Measurements from ENCODE around the gene WWOX.

Gene WWOX

DNA sequence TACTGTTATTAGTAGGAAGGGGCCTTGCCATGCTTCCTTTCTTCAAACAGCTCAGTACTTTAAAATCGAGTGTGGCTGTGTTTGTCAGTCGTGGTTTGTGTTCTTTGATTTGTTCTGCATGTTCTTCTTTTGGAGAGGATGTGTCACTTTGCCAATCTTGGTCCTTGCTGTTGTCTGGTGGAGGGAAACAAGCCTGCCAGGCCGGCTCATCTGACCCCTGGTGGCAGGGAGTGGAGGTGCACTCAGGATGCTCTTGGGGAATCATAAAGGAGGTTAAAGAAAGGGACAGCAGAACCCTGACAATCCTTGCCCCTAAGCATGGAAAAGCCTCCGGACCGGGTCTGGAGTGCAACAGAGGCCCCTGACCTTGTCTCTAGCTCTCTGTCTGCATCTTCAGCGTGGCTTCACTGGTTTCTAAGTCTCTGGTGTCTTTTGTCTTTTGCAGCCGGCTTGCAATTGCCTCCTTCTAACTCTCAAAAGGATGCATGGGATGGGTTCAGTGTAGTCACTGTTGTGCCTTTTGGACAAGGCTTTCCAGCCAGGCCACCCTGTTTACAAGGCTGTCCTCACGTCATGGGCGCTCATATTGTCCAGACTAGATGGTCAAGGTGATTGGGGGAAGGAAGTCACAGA lies 135.8 kb downstream of the WWOX start:
- DNase-seq, result peak; percentile 5 to 29

DNA sequence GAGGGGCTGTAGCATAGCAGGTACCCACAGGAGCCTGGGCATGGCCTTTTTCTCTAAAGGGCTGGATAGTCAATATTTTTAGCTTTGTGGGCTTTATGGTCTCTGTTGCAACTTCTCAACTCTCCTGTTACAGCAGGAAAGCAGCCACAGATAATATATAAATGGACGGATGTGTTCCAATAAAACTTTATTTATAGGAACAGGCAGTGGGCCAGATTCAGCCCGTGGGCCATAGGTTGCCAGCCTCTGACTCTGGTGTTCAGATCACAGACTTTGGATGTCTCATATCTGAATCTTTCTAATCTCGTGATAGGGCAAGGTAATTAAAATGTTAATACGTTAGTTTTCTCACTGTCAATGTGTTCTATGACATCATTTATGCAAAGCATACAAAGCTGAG lies 136.4 kb downstream of the WWOX start:
- DNase-seq, result no peak

DNA sequence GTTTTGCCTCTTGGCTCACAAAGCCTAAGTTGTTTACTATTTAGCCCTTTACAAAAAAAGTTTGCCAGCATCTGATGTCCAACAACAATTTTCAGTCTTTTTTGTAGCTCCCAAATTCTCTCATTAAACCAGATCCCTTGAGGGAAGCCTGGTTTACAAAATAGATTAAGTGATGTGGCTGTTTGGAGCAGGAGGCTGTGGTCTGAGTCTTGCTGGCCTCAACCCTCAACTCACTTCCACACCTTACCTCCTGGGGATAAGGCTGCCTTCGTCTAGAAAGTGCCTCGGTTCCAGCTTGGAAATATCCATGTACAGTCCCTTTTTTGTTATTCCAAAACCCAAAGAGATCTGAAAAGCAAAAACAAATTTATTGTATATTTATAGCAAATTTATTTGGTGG lies 138.4 kb downstream of the WWOX start:
- no peak for DNase-seq

DNA sequence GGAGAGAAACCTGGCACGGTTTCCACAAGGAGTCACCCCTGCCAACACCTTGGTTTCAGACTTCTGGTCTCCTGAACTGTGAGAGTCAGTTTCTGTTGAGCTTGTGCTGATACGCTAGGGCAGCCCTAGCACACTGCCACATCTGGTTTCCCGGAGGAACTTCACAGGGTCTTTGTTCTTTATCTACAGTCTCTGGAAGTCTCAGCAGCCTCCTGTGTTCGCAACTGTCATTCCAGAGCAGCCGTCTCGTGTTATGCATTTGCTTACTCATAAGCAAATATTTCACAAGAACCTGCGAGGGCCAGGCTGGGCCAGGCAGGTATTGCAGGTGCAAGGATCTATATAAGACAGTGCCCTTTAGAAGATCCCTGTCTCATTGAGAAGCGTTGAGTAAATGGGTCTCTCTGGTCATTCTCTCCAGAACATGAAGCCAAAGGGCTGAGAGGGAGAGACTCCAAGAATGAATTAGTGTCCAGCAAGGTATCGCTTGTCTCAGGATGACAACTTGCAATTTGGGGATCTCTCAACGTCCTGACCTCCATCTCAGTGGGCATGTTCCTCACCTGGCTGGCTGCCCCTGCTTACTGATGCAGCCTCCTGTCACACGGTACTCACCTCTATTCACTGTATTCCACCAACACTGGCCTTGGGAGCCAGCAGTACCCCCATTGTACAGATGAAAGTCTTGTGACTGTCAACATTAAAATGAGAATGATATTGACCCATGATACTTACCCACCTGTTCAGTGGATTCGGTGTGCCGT lies 141.2 kb downstream of the WWOX start:
- DNase-seq, result no peak

DNA sequence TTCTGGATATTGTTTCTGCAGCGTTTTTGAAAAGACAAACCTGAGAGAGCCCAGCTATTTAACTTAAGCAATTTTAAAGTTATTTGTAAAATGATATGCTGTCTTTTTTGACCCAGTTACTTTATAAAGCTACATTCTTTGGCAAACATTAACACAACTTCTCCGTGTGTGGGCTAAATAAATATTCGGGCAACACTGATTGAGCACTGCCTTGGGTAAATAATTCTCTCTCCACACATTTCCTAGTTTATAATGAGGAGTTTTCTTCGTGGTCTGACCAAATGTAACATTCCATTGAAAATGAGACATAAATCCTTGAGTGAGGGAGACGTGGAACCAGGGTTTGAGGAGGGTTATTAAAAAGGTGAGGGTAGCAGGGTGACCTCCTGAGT lies 142.8 kb downstream of the WWOX start:
- no peak for DNase-seq

DNA sequence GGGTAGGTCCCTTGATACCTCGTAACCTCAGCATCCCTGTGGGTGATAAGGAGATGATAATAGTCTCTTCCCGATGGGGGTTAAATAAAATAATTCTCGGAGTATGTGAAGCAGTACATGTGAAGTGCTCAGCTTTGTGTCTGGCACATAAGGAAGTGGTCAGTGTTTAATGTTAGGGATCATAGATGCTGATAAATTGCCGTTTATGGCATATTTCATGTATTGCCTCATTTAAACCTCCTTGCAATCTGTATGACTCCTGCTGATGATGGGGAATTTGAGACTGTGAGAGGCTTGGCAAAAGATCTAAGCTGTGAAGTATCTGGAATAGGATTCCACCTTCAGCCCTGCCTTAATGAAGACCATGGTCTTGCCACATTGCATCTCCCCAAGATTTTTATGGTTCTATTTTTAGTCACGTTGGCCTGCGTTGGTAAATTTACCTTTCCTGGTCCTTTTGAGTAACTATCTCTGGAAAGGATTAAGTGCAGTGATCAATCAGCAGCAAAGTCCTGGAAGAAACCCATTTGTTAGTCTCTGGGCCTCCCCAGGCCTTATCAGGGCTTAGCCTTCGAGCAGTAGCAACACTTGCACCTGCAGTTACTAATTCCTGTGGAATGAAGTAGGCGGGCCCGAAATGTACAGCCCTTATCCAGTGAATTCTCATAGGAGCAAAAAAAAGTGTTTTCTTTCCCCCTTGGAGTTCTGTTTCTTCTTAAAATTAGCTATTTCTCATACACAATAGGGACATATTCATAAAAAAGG lies 144.9 kb downstream of the WWOX start:
- no peak for DNase-seq

DNA sequence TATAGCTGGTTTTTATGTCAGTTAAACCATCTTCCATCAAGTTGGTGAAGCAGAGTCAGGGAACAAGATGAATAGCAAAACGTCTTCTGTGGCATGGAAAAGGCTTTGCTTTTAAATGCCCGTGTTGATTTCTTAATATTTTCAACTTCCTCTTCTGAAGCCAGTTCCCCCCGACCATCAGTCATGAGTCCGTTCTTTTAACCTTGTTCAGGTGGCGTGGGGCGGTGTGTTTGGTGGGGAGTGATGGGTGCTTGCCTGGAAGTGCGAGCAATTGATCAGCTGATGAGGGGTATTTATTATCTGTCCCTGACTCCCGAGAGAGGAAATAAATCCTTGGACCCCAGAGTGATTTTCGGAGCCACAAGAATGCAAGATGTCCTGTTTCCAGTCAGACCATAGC lies 147.1 kb downstream of the WWOX start:
- DNase-seq, result no peak

DNA sequence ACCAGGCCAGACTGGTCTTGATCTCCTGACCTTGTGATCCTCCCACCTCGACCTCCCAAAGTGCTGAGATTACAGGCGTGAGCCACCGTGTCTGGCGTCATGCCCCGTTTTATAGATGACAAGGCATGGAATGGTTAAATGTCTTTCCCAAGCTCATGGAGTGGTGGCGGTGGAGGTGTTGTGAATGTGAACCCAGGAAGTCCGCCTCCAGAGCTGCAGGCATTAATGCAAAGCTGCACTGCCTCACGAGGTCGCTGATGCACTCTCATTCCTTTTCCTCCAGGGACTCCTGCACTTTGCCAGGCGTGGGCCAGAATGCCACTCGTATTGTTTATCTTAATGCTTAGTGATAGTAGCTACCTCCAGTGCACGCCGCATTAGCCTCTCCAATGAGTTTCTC lies 149.6 kb downstream of the WWOX start:
- no peak for DNase-seq

DNA sequence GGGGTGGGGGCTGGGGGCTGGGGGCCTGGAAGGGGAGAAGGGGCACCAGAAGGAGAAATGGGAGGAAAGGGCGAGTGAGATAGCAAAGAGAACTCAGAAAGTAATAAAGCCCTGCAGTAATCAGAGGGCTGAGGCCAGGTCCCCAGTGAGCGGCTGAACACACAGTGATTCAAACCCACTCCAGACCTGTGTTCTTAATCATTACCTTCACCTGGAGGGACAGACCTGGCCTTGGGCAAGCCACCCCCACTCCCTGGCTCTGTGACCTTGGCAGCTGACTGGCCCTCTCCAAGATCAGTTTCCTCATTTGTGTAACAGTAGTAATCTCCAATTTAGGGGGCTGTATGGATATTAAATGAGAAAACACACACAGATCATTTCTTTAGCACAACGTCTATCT lies 150.4 kb downstream of the WWOX start:
- DNase-seq, result no peak

DNA sequence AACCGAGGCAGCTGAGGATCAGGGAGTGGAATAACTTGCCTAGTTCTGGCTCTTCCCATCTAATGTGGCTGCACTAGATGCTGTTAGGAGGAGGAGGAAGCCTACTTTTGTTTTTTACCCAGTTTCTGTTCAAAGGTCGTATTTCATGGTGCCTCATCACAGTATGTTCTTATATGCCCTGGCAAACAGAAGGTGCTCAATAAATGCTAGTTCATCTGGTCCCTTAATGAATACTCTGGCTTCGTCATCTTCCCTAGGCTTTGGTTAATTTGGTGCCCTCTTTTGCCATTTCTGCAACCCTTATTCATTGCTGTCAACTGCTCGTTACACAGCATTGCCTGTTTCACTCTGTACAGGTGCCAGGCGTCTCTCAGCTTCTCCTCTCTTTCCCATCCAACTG lies 151.7 kb downstream of the WWOX start:
- no peak for DNase-seq

DNA sequence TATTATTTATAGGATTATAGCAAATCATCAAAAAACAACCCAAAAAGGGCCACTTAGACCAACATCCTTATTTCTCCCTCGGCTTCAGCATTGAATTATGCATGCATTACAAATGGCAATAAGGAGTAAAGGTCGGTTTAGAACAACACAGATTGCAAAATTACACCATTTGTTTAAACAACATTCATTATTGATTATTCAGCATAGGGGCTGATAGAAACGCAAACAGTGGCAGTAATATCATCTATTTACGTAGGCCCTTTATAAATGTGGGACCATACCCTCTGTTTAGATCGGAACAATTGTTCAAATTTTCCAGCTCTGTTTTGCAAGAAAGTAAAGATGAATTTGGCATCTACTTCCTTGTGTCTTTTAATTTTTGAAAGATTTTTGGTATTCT lies 153.3 kb downstream of the WWOX start:
- no peak for DNase-seq

DNA sequence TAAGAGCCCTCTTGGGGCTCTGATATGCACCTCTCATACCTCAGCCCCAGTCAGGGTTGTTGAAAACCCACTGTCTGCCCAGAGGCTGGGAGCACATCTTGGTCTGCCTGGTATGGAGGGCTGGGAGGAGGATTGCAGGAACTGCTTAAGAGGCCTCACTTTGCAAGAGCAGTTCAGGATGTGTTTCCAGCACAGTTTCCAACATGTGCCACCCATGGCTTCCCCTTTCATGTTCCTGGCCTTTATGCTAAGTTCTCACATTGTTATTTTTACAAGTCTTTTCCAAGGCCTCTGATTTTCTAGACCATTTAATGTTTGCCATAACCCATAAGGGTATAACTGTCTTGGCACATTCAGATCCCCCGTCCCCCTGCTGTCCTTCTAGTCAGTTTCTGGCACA lies 155.4 kb downstream of the WWOX start:
- DNase-seq, result no peak

DNA sequence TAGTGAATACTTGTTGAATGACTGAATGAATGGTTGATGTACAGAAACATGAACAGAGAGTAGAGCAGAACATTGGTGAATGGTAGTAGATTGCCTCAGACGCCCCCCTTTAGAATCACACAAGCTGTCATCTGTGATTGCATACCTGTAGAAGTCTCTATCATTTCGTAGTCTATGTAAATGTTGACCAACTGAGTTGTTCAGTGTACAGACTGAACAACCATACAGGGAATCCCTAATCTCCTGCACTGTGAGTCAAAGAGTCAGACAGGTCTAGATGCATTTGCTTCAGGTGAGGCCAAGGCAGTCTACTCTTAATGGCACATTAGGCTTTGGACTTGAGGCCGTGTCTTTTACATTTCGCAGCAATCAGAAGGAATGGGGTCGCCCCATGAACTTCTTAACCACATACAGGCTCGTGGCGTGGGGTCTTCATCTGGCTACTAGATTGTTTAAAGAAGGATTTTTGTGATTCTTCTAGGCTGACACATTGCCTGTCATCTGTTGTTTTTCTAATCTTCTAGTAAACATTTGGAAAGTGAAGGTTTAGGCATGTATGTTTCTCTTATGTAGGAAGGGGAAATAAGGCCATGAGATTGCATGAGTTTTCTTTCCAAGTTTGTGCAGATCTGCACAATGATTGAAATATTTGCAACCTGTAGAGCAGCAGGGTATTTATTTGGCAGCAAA lies 157.4 kb downstream of the WWOX start:
- no peak for DNase-seq

DNA sequence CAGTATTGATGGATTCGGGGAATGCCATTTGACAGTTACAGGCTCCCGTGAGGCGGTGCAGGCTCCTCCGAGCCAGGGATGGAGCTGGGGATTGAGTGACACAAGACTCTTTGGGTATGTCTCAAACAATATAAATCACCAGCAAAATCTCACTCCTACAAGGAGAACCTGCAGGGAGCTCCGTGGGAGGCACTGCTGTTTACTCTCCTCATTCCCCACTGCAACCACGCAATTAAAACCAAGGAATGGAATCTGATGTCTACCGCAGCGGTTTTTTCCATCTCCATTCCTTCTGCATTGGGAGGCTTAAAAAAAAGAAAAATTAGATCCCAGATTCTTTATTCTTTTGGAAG lies 157.9 kb downstream of the WWOX start:
- no peak for DNase-seq

DNA sequence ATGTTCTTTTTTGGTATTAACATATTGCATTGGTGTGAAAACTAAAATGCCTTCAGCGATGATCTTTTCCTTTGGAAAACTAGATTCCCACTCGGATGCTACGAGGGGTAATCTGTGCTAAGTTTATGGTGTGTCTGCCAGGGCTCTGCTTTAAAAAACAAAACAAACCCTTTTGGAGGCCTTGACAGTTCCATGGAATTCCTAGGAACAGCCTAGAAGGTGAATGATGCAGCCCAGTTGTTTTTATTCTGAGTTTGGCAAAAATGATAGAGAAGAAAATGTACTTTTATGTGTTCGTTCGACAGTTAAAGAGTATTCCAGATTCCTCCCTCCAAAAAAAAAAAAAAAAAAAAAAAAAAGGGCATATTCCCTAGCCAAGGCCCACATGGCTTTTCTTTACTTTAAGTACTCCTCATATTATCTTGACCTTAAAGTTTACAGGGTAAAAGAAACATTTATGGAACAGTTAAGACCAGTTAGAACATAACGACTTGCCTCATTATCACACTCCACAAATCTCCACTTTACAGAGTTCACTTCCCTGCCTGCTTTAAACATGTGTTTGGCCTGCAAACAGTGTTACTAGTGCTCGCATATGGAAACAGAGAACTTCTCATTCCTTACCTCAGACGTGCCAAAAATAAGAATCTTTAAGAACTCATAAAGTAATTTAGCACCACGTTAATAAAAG lies 159.1 kb downstream of the WWOX start:
- no peak for DNase-seq

DNA sequence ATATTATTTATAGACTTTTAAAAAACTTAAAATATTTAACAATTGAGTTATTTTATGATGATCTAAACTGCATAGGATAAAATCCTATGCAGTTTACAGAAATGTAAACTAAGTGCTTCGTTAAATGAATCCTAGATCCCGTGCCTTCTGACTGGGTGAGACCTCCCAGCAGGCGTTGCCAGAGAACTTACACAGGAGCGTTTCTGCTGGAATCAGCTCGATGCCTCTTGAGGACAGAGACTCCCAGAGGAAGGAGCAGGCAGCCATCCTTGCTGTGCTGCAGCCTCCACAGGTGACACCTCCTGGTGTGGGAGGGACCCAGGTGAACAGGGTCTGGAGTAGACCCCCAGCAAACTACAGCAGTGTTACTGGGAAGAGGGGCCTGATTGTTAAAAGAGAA lies 160.4 kb downstream of the WWOX start:
- no peak for DNase-seq

DNA sequence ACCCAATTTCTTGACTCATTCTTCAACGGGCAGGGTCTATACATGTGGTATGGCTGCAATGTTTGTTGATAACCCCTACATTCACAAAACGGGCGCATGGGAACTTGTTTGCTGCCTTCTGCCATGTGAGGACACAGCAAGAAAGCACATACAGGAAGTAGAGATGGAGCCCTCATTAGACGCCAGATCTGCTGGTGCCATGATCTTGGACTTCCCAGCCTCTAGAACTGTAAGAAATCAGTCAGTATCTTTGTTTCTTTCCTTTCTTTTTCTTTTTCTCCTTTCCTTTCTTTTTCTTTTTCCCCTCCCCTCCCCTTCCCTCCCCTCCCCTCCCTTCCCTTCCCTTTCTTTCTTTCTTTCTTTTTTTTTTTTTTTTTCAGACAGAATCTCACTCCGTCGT lies 165.2 kb downstream of the WWOX start:
- DNase-seq, result no peak

DNA sequence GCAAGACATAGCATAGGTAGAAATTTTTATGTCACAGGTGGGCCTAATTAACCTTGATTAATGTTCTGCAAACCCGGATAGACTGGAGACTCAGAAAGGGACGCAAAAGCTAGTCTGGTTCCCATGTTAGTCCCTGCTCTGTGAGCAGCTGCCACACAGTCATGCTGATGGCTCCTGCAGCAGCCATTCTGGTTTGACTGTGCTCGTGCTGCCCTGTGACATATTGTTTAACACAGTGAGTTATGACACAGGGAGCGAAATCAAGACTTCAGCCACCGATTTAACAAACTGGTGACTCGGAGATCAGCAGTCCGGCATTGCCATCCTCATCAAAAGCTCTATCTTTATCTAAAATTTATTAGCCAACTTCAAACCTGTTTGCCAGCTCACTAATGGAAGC lies 169.8 kb downstream of the WWOX start:
- no peak for DNase-seq

DNA sequence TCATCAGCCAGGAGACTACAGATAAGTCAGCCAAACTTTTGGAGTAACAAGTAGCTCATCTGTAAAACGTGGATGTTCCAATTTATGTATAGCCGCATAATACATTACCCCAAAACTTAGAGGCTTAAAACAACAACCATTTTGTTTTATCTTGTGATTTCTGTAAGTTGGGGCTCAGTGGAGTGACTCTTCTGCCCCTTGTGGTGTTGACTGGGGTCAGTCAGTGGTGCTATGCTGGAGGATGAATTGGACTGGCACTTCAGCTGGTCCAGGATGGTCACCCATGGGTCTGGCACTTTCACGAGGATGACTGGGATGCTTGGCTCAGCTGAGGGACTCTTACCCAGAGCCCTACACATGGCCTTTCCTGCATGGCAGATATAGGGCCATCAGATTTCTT lies 172.5 kb downstream of the WWOX start:
- no peak for DNase-seq

DNA sequence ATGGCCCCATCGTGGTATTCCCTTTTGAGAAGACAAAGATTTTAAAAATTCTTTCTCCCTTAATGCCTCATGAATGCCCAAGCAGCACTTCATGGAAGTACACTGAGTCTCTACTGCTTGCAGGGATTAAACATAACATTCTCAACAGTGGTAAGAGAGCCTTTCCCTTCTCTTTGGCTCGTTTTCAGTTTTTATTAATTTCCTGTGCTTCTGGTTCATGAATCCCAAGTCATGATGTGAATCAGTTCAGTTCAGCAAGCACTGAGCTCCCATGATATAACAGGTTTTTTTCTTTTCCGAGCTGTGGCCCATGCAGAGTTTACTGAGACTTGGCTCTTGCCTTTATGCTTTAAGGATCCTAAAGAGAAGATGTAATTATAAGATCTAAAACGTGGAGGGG lies 175.3 kb downstream of the WWOX start:
- no peak for DNase-seq

DNA sequence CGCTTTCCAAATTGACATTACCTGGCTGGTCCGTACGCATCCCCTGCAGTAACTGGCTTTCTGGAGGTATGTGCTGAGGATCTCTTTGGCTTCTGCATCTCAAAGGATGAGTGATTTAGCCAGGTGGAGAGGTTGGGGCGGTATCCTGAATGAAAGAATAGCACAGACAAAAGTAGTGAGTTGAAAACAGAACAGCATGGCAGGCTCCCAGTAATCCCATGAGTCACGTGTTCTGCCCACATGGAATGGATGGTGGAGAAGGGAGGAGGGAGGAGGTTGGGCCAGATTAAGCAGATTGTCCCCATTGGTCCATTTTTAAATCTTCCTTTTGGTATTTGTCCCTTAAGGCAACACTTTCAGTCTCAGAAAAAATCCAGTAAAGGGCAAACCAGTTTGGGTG lies 176.0 kb downstream of the WWOX start:
- no peak for DNase-seq

DNA sequence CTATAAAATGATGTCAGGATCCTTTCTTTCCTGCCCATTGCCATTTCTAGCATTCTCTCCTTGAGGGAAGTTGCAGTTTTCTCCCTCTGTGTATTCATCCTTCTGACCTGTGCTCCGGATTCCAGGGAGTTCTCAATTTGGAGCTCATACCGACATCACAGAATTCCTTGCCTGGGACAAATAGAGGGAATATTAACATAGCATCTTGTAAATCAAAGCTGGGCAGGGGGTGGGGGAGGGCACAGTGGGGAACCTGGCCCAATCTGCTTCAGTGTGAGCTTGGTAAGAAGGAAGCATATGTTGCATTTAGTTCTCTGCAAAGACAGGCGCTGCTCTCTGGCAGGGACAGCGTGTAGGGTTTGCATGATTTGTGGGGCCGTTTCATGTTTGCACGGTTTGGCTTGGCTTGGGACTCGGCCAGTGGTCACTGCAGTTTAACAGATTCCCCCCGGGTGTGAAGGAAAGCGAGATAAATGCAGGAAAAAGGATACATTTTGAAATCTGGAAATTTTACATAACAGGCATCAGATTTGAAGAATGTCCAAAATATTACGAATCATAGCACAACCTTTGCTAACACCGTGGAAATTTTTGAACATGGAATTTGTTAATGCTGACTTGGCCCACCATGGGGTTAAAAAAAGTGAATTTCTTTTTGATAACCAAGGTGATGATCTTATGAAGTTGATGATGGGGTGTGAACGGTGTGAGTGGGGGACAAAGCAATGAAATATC lies 178.0 kb downstream of the WWOX start:
- DNase-seq, result no peak

Measured in bone marrow (tissue), 2 donors.